22Rv1 (cell line): Measurements from ENCODE around the gene CLEC16A.

Source experiments
- H3K27ac ChIP-seq: fragments of 450-650 bp; 2 replicates; pipeline ENCODE4 v1.5.1; 2017
- CTCF ChIP-seq: fragments of 450-650 bp; IDR thresholded peaks from 2 replicates; pipeline ENCODE4 v1.5.1; 2017; ENCODE audit warnings: mild to moderate bottlenecking
- ZFX ChIP-seq: fragments of 450-650 bp; IDR thresholded peaks from 2 replicates; pipeline ENCODE4 v1.6.1; 2017; ENCODE audit warnings: antibody characterized with exemption, borderline replicate concordance

CLEC16A gene

DNA sequence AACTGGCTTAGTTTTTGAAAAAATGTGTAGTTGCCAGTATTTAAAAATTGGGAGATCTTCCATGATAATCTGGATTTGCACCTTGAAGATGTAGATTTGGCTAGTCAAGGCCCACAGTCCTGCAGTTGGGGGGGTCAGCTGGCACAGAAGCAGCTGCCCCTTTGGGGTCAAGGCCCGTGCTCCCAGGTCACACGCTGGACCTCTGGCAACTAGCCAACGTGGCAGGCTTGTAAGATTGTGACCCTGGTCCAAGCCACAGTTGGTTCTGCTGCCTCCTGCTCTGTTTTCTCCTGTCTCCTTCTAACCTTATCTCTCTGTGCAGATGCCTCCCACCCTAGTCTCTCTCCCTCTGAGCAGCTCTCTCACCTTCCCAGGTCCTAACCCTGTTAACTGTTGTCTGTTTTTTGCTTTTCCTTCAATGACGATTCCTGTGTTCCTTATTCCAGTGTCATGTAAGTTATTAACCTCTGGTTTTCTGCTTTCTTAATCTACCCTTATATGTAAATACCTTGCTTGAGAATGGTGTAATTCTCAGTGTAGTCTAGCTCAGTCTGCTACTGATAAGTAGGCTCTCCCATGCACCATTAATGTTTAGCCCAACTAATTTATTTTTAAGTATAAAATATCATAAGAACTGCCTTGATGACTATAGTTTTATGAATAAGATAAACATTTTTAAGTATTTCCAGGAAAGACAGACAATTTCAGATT lies 27.9 kb downstream of the CLEC16A start:
- no peak overlapping the region for H3K27ac ChIP-seq

GRCh38 chr16:10972819-10973464 lies 28.6 kb downstream of the CLEC16A start:
- H3K27ac ChIP-seq = no peak overlapping the region
- TF ChIP-seq CTCF (no peak), ZFX (no peak)

More for the DNA sequence above, 27.9 kb downstream of the CLEC16A start:
- TF ChIP-seq ZFX (no peak), CTCF (no peak)

DNA sequence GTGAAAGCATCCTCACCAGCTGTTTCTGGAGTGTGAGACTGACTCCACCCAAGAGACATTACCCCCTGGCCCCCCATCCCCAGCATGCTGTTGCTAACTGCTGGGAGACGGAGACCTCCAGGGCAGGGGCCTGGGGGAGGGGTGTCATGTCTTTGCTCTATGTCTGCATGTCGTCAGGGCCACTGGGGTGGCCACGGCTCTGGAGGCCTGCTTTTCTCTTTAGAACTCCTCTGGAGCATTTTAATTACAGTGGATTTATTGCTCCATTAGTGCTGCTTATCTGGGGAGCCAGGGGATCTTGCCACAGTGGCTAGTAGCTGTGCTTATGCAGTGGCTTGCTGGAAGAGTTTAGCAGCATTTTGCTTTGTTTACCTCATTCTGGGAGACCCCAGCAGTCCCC lies 32.3 kb downstream of the CLEC16A start:
- H3K27ac ChIP-seq = no peak overlapping the region

GRCh38 chr16:10978124-10978523 lies 33.8 kb downstream of the CLEC16A start:
- H3K27ac ChIP-seq = no peak overlapping the region
- TF ChIP-seq CTCF (no peak), ZFX (no peak)

More for the DNA sequence above, 32.3 kb downstream of the CLEC16A start:
- TF ChIP-seq ZFX (no peak), CTCF (no peak)

GRCh38 chr16:10978871-10979446 lies 34.6 kb downstream of the CLEC16A start:
- TF ChIP-seq ZFX (no peak), CTCF (no peak)
- no peak overlapping the region for H3K27ac ChIP-seq

DNA sequence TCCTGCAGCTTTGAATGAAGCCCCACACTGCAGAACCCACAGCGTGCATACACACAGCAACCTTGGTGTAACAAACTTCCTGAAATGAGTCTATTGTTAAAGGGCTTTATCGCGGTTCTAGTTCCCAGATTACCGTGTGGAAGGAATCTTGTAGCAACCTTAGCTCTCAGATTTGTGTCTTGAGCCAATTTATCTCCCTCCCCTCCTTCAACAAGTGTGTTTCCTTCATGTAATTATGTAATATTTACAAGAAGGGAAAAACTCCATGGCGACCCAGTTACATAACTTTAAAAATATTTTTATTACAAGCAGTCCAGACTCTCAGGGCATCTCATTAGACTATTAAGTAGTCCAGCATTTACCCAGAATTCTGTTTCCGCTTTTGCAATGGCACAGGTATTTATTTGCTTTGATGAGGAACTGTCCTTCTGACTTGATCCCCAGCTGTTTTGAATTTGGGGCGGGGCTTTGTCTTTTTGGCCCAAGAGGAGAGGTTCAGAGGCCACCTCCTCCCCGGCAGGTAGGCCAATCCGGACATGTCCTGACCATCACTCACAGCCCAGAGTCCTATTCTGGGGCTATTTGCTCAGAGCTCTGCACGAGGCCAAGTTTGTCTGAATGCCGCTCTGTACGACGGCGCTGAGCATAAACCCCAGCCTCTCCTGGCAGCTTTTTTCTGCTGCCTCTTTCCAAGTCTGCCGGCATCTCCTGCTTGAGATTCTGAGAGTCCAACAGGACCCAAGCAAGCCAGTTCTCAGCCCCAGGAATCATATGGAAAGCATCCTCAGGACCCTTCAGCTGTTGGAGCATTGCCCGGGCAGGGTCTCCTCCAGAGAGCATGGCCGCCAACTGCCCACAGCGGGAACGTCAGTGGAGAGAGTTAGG lies 35.6 kb downstream of the CLEC16A start:
- no peak for TF ChIP-seq CTCF
- no peak for TF ChIP-seq ZFX
- no peak overlapping the region for H3K27ac ChIP-seq
